Activated T-cell treated with anti-CD3 and anti-CD28 coated beads for 48 hours (primary cell): ENCODE data around the gene UBQLN1.

Experiments used
- DNase-seq: peaks from one replicate; pipeline ENCODE4 v3.0.0-alpha.2; 2020; ENCODE audit warnings: low read depth

Gene UBQLN1

DNA sequence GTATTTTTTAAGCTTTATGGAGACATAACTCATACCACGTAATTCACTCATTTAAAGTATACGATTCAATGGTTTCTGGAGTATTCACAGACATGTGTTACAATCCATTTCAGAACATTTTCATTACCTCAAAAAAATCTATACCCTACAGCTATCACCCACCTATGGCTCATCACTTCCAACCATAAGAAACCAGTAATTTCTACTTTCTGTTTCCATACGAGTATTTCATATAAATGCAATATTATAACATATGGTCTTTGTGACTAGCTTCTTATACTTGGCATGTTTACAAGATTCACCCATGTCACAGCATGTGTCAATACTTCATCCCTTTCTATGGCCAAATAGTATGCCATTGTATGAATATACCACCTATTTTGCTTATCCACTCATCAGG is 18.8 kb downstream of the UBQLN1 start:
- DNase-seq, result no peak

DNA sequence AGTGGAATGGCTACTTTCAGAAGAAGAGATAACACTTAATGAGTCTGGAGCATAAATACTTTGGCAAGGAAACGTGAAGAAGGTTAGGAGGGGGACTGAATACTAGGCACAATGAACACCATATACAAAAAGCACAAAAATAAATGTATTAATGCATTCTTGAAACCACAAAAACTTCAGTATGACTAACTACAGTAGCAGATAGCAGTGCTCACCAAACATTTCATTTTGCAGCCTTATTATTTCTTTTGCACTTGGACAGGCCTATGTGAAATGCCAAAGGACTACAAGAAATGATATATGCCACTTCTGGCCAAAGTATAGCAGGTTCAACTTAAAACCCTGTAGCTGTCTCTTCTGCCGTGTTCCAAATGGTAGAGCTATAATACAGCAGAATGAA is 26.3 kb downstream of the UBQLN1 start:
- DNase-seq, result no peak

DNA sequence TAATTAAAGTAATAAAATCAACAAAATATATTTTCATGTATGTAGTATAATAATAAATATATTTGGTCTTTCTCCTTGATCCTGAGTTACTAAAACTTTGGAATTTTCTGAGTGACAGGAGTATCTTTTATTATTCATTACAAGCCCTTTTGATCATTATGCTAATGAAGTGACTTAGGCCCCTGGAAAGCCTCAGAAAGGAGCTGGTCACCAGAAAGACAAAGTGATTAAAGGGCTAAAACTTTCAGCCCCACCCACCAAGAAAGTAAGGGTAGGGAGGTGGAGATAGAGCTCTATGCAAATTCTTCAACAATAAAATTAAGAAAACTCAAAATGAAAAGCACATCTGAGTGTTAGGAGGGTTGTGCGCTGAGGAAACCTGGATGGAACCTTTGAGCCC is 27.5 kb downstream of the UBQLN1 start:
- no peak for DNase-seq

DNA sequence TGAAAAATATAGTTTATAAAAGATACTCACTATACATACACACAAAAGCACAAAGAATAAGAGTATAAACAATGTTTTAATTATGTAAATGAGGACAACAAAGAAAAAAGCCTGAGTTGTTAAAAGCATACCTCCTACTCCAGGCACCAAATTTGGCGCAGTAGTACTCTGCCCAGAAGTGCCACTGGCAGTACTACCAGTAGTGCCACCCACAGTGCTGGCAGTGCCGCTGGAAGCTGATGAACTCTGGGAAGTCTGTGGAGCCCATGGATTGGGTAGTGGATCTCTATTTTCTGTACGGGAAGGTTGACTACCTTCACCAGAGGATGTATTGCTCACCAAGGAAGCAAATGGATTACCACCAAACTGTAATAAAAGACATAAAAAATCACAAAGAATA is 30.2 kb downstream of the UBQLN1 start:
- no peak for DNase-seq

DNA sequence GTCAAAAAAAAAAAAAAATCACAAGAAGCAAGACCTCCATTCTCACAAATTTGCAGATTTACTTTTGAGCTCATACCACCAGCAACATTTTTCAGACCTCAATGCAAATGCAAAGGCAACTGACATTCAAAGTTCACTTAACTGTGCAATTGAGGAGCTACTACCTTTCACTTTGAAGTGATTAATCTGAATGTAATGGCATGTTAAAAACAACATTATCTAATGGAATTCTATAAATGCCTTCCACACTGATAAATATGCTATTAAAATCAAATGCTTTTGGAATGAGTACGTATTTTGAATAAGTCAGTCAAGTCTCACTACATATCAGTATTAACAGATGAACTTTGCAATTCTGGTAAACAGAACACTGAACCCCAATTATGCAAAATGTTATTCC is 32.3 kb downstream of the UBQLN1 start:
- no peak for DNase-seq

DNA sequence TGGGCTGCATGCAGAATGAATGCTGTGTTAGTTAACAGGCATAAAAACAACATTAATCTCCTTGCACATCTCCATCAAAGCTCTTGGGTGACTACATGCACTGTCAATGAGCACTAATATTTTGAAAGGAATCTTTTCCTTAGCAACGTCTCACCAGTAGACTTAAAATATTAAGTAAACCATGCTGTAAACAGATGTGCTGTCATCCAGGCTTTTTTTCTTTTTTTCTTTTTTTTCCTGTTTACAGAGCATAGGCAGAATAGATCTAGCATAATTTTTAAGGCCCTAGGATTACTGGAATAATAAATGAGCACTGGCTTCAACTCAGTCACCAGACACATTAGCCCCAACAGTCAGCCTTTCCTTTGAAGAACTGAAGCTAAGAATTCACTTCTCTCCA is 36.3 kb downstream of the UBQLN1 start:
- no peak for DNase-seq

DNA sequence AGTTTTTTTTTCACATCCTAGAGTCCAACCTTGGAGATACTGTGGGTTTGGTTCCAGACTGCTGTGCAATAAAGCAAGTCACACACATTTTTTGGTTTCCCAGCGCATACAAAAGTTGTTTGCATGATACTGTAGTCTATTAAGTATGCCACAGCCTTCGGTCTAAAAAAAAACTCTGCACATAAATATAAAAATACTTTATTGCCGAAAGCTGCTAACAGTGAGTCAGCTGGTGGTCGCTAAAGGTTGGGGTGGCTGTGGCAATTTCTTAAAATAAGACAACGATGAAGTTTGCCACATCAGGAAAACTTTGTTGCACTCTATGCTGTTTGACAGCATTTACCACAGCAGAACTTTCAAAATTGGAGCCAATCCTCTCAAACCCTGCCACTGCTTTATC is 37.4 kb downstream of the UBQLN1 start:
- DNase-seq, result no peak

DNA sequence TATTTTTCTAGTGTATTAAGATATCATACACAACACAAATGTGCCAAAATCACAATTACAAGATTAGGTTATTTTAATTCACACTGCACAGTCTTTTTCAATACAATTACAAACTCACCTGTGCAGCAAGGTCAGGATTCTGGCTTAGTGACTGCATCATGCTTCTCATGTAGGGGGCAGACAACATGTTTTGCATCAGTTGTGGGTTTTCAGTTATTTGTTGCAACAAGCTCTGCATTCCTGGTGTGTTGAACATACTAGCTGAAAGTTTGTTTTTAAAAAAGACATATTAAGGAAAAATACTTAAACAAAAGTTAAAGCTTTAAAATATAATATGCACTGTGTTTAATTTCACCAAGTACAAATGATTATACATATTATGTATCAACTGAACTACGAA is 38.7 kb downstream of the UBQLN1 start:
- no peak for DNase-seq

DNA sequence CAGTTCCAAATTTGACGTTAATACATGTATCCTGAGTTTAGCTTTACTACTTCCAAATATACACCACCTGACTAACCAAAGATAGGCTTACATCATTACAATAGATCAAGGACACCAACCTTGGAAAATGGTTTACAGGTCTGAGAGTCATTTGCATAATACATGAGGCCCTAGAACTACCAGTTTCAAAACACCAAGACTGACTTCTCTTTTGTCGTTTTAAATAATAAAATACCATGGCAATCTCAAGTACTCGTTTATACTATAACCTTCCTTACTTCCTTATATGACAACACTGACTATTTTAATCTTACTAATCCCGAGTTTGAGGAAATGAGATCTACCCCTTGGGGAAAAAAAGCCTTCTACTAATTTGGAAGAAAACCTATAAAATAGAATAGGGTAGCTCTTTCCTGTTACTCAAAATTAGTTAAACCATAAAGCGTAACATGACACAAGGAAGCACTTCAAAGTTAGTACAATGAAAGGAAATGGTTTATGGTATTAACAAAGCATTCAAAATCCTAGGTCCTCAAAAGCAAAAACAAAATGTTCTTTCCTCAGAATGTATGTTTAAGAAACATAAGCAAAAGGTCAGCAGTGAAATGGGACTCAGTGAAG is 42.1 kb downstream of the UBQLN1 start:
- no peak for DNase-seq

DNA sequence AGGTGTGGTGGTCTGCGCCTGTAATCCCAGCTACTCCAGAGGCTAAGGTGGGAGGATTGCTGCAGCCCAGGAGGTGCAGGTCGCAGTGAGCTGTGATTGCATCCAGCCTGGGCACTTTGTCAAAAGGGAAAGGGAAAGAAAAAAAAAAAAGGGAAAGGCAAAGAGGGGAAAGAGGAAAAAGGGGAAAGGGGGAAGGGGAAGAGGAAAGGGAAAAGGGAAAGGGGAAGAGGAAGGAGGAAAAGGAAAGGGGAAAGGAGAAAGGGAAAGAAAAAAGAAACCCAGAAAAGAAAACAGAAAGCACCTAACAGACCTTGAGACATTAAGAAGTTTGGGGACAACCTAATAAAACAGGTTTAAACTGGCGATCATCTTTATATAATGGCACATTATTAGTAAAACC is 44.8 kb downstream of the UBQLN1 start:
- no peak for DNase-seq

DNA sequence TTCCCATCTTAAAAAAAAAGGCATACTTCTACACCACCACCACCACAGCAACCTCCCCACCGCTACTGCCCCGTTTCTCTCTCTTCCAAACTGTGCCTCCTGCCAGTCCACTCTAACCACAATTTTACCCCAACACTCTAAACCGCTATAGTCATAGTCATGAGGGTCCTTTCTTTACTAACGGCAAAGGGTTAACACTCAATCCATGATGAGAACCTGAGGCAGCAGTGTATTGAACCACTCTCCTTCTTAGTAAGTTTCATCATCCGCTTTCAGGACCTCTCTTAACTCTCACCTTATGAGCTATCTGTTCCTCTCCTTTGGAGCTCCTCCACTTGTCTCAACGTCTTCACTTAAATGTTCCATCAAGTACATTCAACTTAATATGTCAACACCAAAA is 50.8 kb downstream of the UBQLN1 start:
- no peak for DNase-seq

DNA sequence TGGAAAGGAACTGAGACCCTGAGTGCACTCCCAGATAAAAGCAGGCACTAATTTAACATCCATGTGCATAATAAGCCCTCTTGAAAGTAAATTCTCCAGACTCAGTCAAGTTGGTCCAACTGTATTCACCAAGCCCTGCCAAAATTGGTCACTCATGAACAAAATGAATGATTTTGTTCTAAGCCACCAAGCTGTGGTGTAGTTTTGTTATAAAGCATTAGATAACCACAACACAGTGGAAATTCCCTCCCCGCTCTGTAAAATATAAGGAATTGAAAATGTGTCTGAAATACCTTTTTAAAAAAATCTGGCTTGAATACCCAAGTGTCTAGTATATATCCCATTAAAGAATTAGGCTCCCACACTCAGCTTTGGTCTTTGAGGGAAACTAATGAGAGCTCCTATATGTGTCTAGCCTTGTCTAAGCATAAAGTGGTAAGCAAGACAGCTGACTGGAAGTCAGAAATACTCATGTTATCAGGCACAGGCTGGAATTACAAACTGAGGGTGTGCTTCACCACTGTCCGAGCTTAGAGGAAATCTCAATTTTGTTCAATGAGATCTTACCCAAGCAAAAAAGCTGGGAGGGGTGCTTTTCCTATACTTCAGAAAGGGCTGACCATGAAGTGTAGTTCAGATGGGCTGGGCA is 51.6 kb downstream of the UBQLN1 start:
- DNase-seq, result no peak

DNA sequence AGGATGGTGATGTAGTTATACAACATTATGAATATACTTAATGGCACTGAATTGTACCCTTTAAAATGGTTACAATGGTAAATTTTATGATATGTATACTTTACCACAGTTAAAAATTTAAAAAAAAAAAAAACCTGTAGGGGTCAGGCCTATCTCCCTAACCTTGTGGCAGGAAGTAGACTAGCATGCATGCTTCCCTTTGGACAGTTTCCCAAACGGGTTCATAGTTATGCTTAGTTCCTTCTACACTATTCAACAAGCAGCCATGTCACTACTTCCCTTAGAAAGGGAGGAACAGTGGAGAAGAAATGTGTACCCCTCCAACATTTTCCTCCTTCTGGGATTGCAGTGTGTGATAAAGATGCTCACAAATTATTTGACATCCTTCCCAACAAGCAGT is 52.3 kb downstream of the UBQLN1 start:
- no peak for DNase-seq

DNA sequence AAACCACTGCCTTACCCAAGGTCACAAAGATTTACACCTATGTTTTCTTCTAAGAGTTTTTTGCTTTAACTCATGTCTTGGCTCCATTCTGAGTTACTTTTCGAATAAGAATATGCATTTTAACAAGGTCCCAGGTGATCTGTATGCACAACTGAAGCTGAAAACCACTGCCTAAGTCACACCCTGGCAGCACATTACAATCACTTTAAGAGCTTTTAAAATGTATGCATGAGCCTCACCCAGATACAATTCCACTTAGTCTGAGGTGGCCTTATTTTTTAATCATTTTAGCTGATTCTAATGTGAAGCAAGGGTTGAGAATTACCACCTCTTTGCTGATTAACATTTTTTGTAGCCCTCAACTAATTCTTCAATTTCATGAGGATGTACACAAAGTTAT is 55.3 kb downstream of the UBQLN1 start:
- no peak for DNase-seq

DNA sequence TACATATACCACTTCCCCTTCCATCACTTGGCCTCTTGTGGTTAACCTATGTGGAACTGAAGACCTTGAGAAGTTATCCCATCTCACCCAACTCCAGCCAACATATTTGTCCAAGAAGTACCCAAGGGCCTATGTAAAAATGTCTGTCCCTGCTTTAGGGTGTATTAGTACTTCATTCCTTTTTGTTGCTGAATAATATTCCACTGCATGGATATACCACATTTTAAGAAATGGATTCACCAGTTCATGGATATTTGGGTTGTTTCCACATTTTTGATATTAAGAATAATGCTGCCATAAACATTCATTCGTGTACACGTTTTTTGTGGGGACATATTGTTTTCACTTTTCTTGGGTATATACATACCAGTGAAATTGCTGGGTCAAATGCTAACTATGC is 56.2 kb downstream of the UBQLN1 start:
- no peak for DNase-seq

DNA sequence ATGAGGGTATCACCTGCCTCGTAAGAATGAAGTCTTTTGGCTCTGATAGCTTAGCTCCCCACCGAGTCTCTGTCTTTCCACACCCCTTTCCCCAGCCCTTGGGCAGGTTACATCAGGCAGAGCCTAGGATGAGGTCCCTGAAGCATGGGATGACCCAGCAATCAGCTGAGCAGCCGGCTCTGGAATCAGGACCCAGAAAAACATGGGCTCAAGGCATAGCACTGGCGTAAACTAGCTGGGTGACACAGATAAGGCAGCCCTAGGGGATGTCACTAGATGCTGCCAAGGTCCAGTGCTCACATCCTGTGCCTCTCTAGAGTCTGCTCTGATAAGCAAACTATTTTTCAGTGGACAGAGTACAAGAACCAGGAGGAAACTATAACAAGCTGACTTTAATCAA is 58.2 kb downstream of the UBQLN1 start:
- DNase-seq, result no peak

DNA sequence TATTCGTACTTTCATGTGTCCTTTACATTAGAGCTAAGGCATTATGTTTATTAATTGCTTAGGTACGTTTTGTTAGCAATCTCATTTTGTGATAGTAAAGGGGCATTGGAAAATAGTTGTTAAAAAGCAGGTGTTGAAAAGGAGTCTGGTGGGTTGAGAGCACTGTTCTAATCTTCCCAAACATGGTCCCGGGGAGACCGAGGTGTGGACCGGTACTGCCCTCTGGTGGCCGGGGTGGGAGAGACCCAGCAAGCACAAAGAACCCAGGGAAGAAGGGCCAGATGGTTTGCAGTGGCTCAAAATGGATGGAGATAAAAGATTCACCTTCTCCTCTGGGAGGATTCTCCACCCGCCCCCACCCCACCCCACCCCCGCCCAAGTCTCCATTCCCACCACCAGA is 58.7 kb downstream of the UBQLN1 start:
- DNase-seq, result peak; percentile 59

DNA sequence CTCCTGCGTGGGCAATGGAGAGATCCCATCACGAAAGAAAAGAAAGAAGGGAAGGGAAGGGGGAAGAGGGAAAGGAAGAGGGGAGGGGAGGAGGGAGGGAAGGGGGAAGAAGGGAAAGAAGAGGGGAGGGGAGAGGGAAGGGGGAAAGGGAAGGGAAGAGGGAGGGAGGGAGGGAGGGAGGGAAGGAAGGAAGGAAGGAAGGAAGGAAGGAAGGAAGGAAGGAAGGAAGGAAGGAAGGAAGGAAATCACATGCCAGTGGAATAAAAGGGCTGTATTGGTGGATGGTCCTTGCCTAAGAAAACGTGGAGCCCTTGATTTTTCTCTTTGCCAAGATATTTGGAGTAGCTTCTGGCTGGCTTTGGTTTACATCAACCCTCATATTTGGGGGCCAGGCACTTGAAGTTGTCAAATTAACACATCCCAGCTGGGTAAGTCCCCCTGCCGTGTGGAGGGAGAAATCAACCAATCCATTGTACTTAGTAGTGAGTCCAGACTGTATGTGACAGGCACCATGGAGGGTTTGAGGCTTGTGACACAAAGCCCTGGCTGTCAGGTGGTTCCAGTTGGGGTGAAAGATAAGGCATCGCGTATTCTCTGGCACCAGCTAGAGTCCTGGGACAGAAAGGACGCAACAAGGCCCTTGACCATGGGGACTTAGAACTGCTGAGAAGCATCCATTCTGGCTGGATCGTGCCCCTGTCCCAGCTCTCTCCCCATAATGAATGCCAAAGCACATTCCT is 61.1 kb downstream of the UBQLN1 start:
- DNase-seq, result no peak

DNA sequence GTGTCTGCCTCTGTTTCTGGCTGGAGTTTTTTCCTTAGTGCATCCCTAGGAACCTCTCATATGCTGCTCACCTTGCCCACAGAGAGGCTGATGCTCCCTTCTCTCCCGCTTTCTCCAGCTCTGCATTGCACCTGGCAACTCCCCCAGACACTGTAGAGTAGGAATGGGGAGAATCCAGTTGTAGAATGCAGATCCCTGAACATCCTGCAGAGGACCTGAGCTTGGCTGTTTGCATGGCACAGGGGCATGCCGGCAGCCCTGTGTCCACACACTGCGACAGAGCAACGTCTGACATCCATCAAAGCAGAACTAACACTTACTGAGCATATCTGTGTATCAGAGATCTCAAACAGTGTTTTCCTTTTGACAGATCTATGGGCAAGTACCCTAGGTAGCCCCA is 65.0 kb downstream of the UBQLN1 start:
- no peak for DNase-seq

DNA sequence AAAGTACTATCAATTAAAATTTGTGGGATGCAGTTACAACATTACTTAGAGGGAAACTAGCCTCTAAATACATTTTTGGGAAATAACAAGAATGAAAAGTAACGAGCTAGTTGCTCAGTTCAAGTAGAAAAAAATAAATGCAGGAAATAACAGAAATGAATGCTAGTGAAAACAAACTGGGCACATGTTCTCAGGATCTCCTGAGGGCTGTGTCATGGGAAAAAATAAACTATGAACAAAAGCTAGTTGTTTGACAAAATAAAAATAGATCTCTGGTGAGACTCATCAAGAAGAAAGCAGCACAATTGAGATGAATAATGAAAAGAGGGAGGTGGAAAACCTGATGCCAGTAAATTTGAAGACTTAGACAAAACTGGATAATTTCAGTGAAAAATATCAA is 68.5 kb downstream of the UBQLN1 start:
- no peak for DNase-seq

DNA sequence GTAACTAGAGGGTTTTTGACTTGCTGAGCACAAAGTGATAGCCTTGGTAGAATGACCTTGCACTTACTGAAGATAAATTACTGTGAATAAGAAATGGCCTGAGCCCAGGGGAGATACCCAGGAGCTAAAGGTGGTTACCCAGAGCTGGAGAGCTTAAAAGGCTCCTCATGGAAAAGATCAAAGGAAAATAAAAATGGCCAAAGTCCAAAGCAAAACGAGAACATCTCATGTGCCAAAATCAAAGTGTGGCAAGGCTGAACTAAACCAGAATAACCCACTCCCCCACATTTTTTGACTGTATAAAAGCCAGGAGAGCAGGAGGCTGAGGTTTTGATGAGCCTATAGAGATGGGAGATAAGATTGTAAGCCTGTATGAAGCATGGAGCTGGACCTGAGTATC is 70.4 kb downstream of the UBQLN1 start:
- DNase-seq, result no peak

DNA sequence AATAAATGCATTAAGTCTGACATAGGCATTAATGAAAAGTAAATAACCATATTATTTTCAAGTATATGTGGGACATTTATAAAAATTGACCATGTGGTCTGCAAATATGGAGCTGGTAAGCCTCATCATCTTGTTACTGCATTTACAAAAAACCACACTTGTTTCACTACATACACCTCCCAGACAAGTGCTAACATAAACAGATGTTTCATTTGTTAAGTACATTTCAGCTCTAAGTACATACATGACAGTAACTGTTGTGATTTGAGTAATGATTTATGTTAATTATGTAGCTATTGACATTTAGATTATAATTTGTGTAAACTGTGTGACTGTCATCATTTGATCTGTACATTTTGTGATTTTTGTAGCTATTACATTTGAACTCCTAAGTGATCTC is 70.9 kb downstream of the UBQLN1 start:
- no peak for DNase-seq

DNA sequence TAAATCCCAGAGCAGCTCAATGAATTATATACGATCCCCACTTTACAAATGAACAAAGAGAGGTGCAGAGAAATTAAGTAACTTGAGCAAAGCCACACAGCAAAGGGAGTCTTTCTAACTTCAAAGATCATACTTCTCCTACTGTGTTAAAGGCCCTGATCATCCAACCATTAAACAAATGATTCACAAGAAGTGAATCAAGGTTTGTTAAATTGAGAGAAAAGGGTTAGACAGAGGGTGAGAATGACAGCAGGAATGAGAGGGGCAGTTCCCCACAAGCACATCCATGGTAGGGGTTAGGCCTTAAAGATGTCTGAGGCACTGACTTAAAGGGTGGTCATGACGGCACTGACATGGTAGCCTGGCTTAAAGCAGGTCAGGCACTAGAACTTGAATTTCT is 74.1 kb downstream of the UBQLN1 start:
- no peak for DNase-seq

DNA sequence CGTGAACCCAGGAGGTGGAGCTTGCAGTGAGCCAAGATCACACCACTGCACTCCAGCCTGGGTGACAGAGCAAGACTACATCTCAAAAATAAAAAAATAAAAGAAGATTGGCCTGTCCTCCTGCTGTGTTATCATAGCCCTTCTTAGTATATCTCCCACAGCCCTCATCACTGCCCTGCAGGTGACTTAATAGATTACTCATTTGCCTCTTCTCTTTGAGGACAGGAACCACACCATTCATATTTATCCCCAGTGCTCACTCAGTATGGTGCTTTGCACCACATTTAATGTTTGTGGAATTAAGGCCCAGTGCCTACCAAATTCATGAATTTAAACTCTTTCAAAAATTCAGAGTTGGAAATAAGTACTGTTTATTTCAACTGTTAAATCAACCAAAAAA is 74.5 kb downstream of the UBQLN1 start:
- no peak for DNase-seq
